ENCODE results near the gene CHST1. TPM values are rescaled to one million over a fixed set of nuclear protein-coding genes. Genes with fewer than 3 reads are reported as not detected.

CHST1 gene
- total and polyA plus RNA-seq, 7 experiments from 2014 or later: not detected

DNA sequence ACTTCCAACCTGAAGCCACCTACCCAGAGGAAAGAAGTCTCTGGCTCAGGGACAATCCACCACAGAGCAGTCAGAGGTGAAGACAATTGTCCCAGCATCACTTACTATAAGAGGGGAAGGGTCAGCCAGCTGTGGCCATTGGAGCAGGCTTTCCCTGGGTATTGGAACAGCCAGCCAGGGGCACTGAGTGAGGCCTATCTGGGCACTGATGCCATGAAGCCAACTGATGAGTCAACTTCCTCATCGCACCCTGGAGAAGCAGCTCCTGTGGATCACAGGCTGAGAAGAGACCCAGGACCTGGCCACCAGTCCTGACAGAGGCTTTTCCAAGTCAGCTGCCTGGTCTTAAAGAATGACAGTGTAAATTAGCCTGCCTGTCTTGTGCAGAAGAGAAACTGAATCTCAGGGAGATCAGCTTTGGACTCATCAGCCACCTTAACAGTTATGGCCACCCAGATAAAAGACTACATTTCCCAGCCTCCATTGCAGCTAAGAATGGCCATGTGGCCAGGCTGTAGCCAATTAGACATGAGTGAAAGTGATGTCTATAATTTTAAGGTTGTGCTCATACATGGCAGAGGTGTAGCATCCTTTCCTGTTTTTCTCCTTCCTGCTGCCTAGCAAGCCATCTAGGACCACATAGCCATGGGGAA, 19.0 kb downstream of the CHST1 start:
- no peak overlapping the region for H3K27ac ChIP-seq (ENCODE audit: low read depth, low read length)
- CTCF ChIA-PET: interaction anchor here (0.8 kb wide), 1 partner anchor 8 kb away, joined by 3 read pairs; no protein-coding TSS in a partner anchor
- H3K27me3 Mint-ChIP-seq: peaks cover 9 to 36% (median 23%) of the 10 kb centered on the region in 5 donors

DNA sequence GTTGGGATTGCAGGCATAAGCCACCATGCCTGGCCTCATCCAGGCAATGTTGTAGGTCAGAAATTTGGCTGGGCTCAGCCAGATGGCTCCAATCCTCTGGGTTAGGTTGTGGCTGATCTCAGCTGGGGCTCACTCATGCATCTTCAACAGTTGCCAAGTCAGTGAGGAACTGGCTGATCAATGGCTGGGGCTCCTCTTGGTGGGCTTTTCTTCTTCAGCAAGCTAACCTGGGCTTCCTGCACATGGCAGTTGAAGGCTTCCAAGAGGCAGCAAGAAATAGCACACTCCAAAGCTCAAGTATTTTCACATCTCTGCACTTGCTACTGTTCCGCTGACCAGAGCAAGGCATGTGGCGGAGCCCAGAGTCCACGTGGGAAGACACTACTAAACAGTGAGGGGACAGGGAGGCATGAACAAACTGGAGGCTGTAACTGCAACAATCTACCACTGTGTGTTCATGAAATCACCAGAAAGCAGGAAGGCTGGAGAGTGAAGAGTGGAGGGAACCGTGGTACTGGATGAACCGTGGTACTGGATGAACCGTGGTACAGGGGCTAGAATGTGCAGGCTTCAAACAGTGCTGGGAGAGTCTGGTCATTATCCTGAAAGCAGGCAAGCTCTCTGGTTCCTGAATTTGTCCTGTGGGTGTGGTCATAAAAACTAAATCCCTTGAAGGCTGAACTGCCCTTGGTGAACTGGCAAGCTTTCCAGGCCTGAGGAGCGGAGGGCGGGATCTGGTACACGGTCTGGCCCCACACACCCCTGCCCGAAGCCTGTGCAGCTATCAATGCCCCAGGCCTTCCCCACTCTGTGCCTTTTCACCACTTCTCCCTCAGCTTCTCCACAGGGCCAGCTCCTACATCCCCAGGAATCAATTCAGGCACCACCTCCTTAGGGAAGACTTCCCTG, 20.2 kb downstream of the CHST1 start:
- Histone ChIP-seq H3K27ac (ENCODE audit: low read depth, low read length) (no peak overlapping the region), H3K9me3 (ENCODE audit: control insufficient read depth in 2 of 3, low read length in 3 of 3) (no peaks in the 10 kb centered on the region), H3K27me3 (ENCODE audit: control insufficient read depth in 2 of 2, insufficient read depth in 2 of 2, low read length in 2 of 2) (no peaks in the 10 kb centered on the region), H3K4me3 (ENCODE audit: low read length) (no peak overlapping the region), H3K4me1 (ENCODE audit: control insufficient read depth in 2 of 2, insufficient read depth in 2 of 2, low read length in 2 of 2) (no peaks in the 10 kb centered on the region), H3K36me3 (ENCODE audit: control insufficient read depth in 2 of 3, insufficient read depth in 3 of 3, low read length in 3 of 3) (no peaks in the 10 kb centered on the region)
- CTCF ChIA-PET: no interaction called here
- DNase-seq: no peak
- POLR2A ChIA-PET: no interaction called here
- H3K4me1 Mint-ChIP-seq: peaks cover 0 to 1% (median 0%) of the 10 kb centered on the region in 7 donors
- ATAC-seq: no peak
- H3K27me3 Mint-ChIP-seq: peaks cover 6 to 27% (median 24%) of the 10 kb centered on the region in 5 donors
- no peak overlapping the region for H3K27ac Mint-ChIP-seq
- peaks cover 0 to 5% (median 0%) of the 10 kb centered on the region in 11 donors for H3K9me3 Mint-ChIP-seq
- no peak overlapping the region for H3K4me3 Mint-ChIP-seq
- H3K36me3 Mint-ChIP-seq: peaks cover 0 to 4% (median 0%) of the 10 kb centered on the region in 5 donors
- intact Hi-C loops (cut with micrococcal nuclease): no loop called here

More for the DNA sequence above, 19.0 kb downstream of the CHST1 start:
- intact Hi-C loops (cut with micrococcal nuclease): no loop called here
- Histone ChIP-seq H3K27me3 (ENCODE audit: control insufficient read depth in 2 of 2, insufficient read depth in 2 of 2, low read length in 2 of 2) (no peaks in the 10 kb centered on the region), H3K4me1 (ENCODE audit: control insufficient read depth in 2 of 2, insufficient read depth in 2 of 2, low read length in 2 of 2) (no peaks in the 10 kb centered on the region), H3K4me3 (ENCODE audit: low read length) (no peak overlapping the region), H3K9me3 (ENCODE audit: control insufficient read depth in 2 of 3, low read length in 3 of 3) (no peaks in the 10 kb centered on the region), H3K36me3 (ENCODE audit: control insufficient read depth in 2 of 3, insufficient read depth in 3 of 3, low read length in 3 of 3) (no peaks in the 10 kb centered on the region)
- peaks cover 0 to 1% (median 0%) of the 10 kb centered on the region in 7 donors for H3K4me1 Mint-ChIP-seq
- H3K9me3 Mint-ChIP-seq: peaks cover 0 to 5% (median 0%) of the 10 kb centered on the region in 11 donors
- H3K36me3 Mint-ChIP-seq: peaks cover 0 to 4% (median 0%) of the 10 kb centered on the region in 5 donors
- DNase-seq (peak in 3 of 9 donors; percentile 13 to 30 (median 16)), ATAC-seq (peak; percentile 73)
- POLR2A ChIA-PET: no interaction called here
- H3K4me3 Mint-ChIP-seq: no peak overlapping the region
- H3K27ac Mint-ChIP-seq: no peak overlapping the region

DNA sequence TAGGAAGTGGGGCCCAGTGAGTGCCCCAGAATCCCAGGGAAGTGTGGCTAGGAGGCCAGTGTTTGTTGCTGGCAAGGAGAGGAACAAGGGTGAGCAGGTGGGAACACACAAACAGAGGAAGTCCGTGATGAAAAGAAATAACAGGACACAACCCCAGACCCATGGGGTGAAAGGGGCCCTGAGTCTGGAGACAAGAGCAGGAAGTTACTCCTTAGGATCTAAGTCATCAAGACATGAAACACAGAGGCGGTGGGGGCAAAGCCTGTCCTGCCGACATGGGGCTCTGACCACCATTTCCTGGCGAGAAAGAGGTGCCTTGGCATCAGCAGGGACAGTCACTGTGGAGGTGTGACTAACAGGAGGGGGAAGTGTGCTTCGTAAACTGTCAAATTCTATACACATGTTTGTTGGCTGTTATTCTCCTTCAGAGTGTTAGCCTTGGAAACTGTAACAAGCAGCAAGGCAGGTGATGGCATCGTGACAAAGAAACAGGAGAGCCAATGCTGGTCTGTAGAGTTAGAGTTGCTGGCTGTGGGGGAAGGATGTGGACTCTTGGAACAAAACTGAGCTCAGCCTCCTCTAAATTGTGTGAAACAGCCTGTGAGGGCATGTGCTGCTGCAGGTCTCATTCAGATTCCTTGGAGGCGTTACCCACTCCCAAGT, 21.7 kb downstream of the CHST1 start:
- Histone ChIP-seq H3K27me3 (ENCODE audit: control insufficient read depth in 2 of 2, insufficient read depth in 2 of 2, low read length in 2 of 2) (no peaks in the 10 kb centered on the region), H3K27ac (ENCODE audit: low read depth, low read length) (no peak overlapping the region), H3K36me3 (ENCODE audit: control insufficient read depth in 2 of 3, insufficient read depth in 3 of 3, low read length in 3 of 3) (no peaks in the 10 kb centered on the region), H3K4me3 (ENCODE audit: low read length) (no peak overlapping the region), H3K9me3 (ENCODE audit: control insufficient read depth in 2 of 3, low read length in 3 of 3) (no peaks in the 10 kb centered on the region), H3K4me1 (ENCODE audit: control insufficient read depth in 2 of 2, insufficient read depth in 2 of 2, low read length in 2 of 2) (no peaks in the 10 kb centered on the region)
- Mint-ChIP-seq H3K27ac (no peak overlapping the region), H3K4me1 (peaks cover 0 to 1% (median 0%) of the 10 kb centered on the region in 7 donors), H3K4me3 (no peak overlapping the region), H3K36me3 (peaks cover 0 to 4% (median 0%) of the 10 kb centered on the region in 5 donors), H3K9me3 (peaks cover 0 to 8% (median 2%) of the 10 kb centered on the region in 11 donors), H3K27me3 (peaks cover 13 to 38% (median 37%) of the 10 kb centered on the region in 5 donors)
- DNase-seq (no peak), ATAC-seq (no peak)
- POLR2A ChIA-PET: no interaction called here
- CTCF ChIA-PET: interaction anchor here (0.8 kb wide), 1 partner anchor 510 kb away, joined by 3 read pairs; no protein-coding TSS in a partner anchor
- intact Hi-C loops (cut with micrococcal nuclease): no loop called here

DNA sequence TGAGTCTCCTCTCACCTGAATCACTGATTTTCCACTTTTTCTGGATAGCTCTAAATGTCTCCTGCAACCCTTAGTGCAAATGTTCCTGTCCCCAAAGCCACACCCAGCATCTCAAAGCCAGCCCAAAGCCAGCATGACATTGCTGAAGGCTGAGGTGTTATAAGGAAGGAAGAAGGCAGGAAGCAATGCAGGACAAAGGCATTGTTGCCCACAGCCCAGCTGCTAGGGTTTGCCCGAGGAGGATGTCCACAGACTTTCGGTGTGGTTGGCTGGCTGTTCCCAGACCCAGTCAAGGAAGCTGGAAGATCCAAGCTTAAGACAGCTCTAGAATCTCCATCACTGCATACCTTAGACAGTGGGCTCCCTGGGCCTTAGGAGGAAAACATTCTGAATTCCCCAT, 23.5 kb downstream of the CHST1 start:
- no peaks in the 10 kb centered on the region for H3K9me3 ChIP-seq (ENCODE audit: control insufficient read depth in 2 of 3, low read length in 3 of 3)
- H3K36me3 Mint-ChIP-seq: peaks cover 0 to 9% (median 0%) of the 10 kb centered on the region in 5 donors
- H3K27me3 ChIP-seq (ENCODE audit: control insufficient read depth in 2 of 2, insufficient read depth in 2 of 2, low read length in 2 of 2): no peaks in the 10 kb centered on the region
- H3K4me1 ChIP-seq (ENCODE audit: control insufficient read depth in 2 of 2, insufficient read depth in 2 of 2, low read length in 2 of 2): no peaks in the 10 kb centered on the region
- no peak overlapping the region for H3K4me3 ChIP-seq (ENCODE audit: low read length)
- DNase-seq: no peak
- H3K27ac Mint-ChIP-seq: no peak overlapping the region
- intact Hi-C loops (cut with micrococcal nuclease): no loop called here
- H3K27me3 Mint-ChIP-seq: peaks cover 18 to 53% (median 42%) of the 10 kb centered on the region in 5 donors
- CTCF ChIA-PET: interaction anchor here (0.8 kb wide), 1 partner anchor 13 kb away, joined by 3 read pairs; no protein-coding TSS in a partner anchor
- H3K4me3 Mint-ChIP-seq: no peak overlapping the region
- no peak overlapping the region for H3K27ac ChIP-seq (ENCODE audit: low read depth, low read length)
- H3K9me3 Mint-ChIP-seq: peaks cover 0 to 17% (median 6%) of the 10 kb centered on the region in 11 donors
- peaks cover 0 to 1% (median 0%) of the 10 kb centered on the region in 7 donors for H3K4me1 Mint-ChIP-seq
- no peak for ATAC-seq
- POLR2A ChIA-PET: no interaction called here
- H3K36me3 ChIP-seq (ENCODE audit: control insufficient read depth in 2 of 3, insufficient read depth in 3 of 3, low read length in 3 of 3): no peaks in the 10 kb centered on the region

DNA sequence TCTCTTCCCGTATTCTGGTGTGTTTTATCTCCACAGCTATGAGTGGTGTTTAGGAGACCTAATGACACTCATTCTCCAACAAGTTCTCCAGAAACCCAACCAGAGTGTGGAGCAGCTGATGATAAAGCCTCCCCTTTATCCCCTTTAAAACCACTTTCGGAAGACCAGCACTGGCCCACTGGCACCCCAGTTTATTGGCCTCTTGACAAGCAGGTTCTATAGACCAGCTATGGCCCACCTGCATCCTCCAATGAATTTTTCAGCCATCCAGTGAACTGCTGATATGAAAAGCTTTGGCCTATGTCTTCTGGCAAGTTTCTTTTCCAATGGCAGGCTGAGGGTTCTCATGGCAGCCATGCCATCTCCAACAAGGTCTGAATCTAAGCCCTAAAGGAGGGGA, 27.4 kb downstream of the CHST1 start:
- intact Hi-C loops (cut with micrococcal nuclease): no loop called here
- DNase-seq (no peak), ATAC-seq (no peak)
- Histone ChIP-seq H3K27me3 (ENCODE audit: control insufficient read depth in 2 of 2, insufficient read depth in 2 of 2, low read length in 2 of 2) (no peaks in the 10 kb centered on the region), H3K4me3 (ENCODE audit: low read length) (no peak overlapping the region), H3K27ac (ENCODE audit: low read depth, low read length) (no peak overlapping the region), H3K9me3 (ENCODE audit: control insufficient read depth in 2 of 3, low read length in 3 of 3) (no peaks in the 10 kb centered on the region), H3K36me3 (ENCODE audit: control insufficient read depth in 2 of 3, insufficient read depth in 3 of 3, low read length in 3 of 3) (no peaks in the 10 kb centered on the region), H3K4me1 (ENCODE audit: control insufficient read depth in 2 of 2, insufficient read depth in 2 of 2, low read length in 2 of 2) (no peaks in the 10 kb centered on the region)
- Mint-ChIP-seq H3K36me3 (peaks cover 0 to 5% (median 0%) of the 10 kb centered on the region in 5 donors), H3K27me3 (peaks cover 27 to 59% (median 44%) of the 10 kb centered on the region in 5 donors), H3K9me3 (peaks cover 0 to 16% (median 6%) of the 10 kb centered on the region in 11 donors), H3K4me1 (no peaks in the 10 kb centered on the region), H3K27ac (no peak overlapping the region), H3K4me3 (no peak overlapping the region)
- POLR2A ChIA-PET: no interaction called here
- CTCF ChIA-PET: no interaction called here

DNA sequence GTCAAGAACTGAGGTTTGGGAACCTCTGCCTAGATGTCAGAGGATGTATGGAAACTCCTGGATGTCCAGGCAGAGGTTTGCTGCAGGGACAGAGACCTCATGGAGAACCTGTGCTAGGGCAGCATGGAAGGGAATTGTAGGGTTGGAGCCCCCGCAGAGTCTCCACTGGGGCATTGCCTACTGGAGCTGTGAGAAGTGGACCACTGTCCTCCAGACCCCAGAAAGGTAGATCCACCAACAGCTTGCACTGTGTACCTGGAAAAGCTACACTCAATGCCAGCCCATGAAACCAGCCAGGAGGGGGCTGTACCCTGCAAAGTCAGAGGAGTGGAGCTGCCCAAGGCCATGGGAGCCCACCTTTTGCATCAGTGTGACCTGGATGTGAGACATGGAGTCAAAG, 29.5 kb downstream of the CHST1 start:
- Mint-ChIP-seq H3K36me3 (peaks cover 0 to 5% (median 0%) of the 10 kb centered on the region in 5 donors), H3K27ac (no peak overlapping the region), H3K4me3 (no peak overlapping the region), H3K9me3 (peaks cover 0 to 16% (median 8%) of the 10 kb centered on the region in 11 donors), H3K27me3 (peaks cover 33 to 73% (median 51%) of the 10 kb centered on the region in 5 donors), H3K4me1 (no peaks in the 10 kb centered on the region)
- POLR2A ChIA-PET: no interaction called here
- Histone ChIP-seq H3K36me3 (ENCODE audit: control insufficient read depth in 2 of 3, insufficient read depth in 3 of 3, low read length in 3 of 3) (no peaks in the 10 kb centered on the region), H3K27ac (ENCODE audit: low read depth, low read length) (no peak overlapping the region), H3K27me3 (ENCODE audit: control insufficient read depth in 2 of 2, insufficient read depth in 2 of 2, low read length in 2 of 2) (no peaks in the 10 kb centered on the region), H3K4me1 (ENCODE audit: control insufficient read depth in 2 of 2, insufficient read depth in 2 of 2, low read length in 2 of 2) (no peaks in the 10 kb centered on the region), H3K4me3 (ENCODE audit: low read length) (no peak overlapping the region), H3K9me3 (ENCODE audit: control insufficient read depth in 2 of 3, low read length in 3 of 3) (no peaks in the 10 kb centered on the region)
- CTCF ChIA-PET: no interaction called here
- ATAC-seq: no peak
- intact Hi-C loops (cut with micrococcal nuclease): no loop called here
- no peak for DNase-seq

Measured in naive thymus-derived CD4-positive, alpha-beta T cell (primary cell).